ENCODE measurements around the gene GPR162.

Gene GPR162

GRCh38 chr12:6851153-6851920 lies 29.7 kb downstream of the GPR162 start, which contains the start of gene CDCA3:
TSS of gene CDCA3 (minus strand) at chr12:6851286. CDS start at chr12:6850952, 334 bp downstream.
- peak within 1 kb of the TSS; percentile 97 for H3K4me2 ChIP-seq (ENCODE audit: low read depth, low read length)
- no peaks in the 10 kb centered on the region for H3K36me3 ChIP-seq (replicated peaks; ENCODE audit: insufficient read depth, low read length)
- H3K27me3 ChIP-seq (replicated peaks; ENCODE audit: insufficient read depth, low read length), result no peaks in the 10 kb centered on the region
- no peaks in the 10 kb centered on the region for H4K20me1 ChIP-seq (ENCODE audit: insufficient read depth, low read length)
- H3K9me2 ChIP-seq (replicated peaks; ENCODE audit: insufficient read depth, low read length), result no peaks in the 10 kb centered on the region
- DNase-seq, result peak; percentile 99
- peak within 1 kb of the TSS; percentile 65 for H3K9ac ChIP-seq (ENCODE audit: low read length)
- peak within 1 kb of the TSS; percentile 87 for H3K4me3 ChIP-seq (ENCODE audit: low read length)
- no peaks in the 10 kb centered on the region for H3K9me3 ChIP-seq (replicated peaks; ENCODE audit: insufficient read depth, low read length)
- H2AFZ ChIP-seq (ENCODE audit: low read length), result peak within 1 kb of the TSS; percentile 84
- peaks cover 59% of the 10 kb centered on the region for H3K79me2 ChIP-seq (ENCODE audit: low read length)
- TF ChIP-seq CTCF (IDR thresholded peaks at IDR 0.05; ENCODE audit: low read length) (no peak), EZH2 (optimal IDR thresholded peaks at IDR 0.05; ENCODE audit: low read depth, low read length) (no peak), EZH2phosphoT487 (IDR thresholded peaks at IDR 0.05; ENCODE audit: low read length) (no peak)
- peaks cover 10% of the 10 kb centered on the region for H3F3A ChIP-seq (ENCODE audit: insufficient read depth, low read length)
- H3K4me1 ChIP-seq (ENCODE audit: low read length), result peaks cover 28% of the 10 kb centered on the region
- peak within 1 kb of the TSS; percentile 72; the same call in 1 of the 2 replicates for H3K27ac ChIP-seq (ENCODE audit: low read length)

DNA sequence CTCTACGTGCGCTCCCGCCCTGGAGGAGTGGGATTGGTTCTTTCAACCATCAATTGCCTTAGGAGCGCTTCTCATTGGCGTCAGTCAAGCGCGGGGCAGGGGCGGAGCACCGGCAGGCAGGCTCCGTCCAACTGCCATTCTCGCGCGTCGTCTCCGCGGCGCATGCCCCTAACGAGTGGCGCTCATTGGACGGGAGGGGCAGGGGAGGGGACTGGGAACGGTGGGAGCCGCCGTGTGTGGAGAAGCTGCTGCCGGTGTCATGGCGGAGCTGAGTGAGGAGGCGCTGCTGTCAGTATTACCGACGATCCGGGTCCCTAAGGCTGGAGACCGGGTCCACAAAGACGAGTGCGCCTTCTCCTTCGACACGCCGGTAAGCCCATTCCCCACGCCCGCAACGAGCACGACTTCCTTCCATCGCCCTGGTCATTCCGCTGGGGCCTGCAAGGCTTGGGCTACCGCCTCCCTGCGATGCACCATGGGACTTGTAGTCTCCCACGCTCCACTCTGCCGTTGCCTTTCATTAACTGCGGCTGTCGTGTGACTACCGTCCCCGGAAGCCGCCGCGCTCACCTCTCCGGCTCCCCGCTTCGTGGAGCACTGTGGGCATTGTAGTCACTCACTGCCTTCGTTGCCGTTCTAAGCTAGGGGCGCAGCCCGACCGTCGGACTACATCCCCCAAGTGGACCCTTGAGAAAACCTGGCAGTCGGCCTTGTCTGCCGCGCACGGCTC lies 30.5 kb downstream of the GPR162 start, which contains the start of gene USP5:
USP5 (plus strand) TSS at position 230 of the 730 bp plus-strand sequence; CDS start at position 260, 30 bp downstream.
- H3K27me3 ChIP-seq (replicated peaks; ENCODE audit: insufficient read depth, low read length), result no peaks in the 10 kb centered on the region
- H3K36me3 ChIP-seq (replicated peaks; ENCODE audit: insufficient read depth, low read length), result no peaks in the 10 kb centered on the region
- peak within 1 kb of the TSS; percentile 84 for H2AFZ ChIP-seq (ENCODE audit: low read length)
- H4K20me1 ChIP-seq (ENCODE audit: insufficient read depth, low read length), result no peaks in the 10 kb centered on the region
- peaks cover 28% of the 10 kb centered on the region for H3K4me1 ChIP-seq (ENCODE audit: low read length)
- H3F3A ChIP-seq (ENCODE audit: insufficient read depth, low read length), result peaks cover 10% of the 10 kb centered on the region
- H3K9ac ChIP-seq (ENCODE audit: low read length), result peak within 1 kb of the TSS; percentile 65
- peak within 1 kb of the TSS; percentile 72; the same call in 1 of the 2 replicates for H3K27ac ChIP-seq (ENCODE audit: low read length)
- H3K4me3 ChIP-seq (ENCODE audit: low read length), result peak within 1 kb of the TSS; percentile 87
- peaks cover 60% of the 10 kb centered on the region for H3K79me2 ChIP-seq (ENCODE audit: low read length)
- peak; percentile 99 for DNase-seq
- peak within 1 kb of the TSS; percentile 97 for H3K4me2 ChIP-seq (ENCODE audit: low read depth, low read length)
- H3K9me2 ChIP-seq (replicated peaks; ENCODE audit: insufficient read depth, low read length), result no peaks in the 10 kb centered on the region
- TF ChIP-seq CTCF (IDR thresholded peaks at IDR 0.05; ENCODE audit: low read length), result no peak
- no peak for TF ChIP-seq EZH2phosphoT487 (IDR thresholded peaks at IDR 0.05; ENCODE audit: low read length)
- TF ChIP-seq EZH2 (optimal IDR thresholded peaks at IDR 0.05; ENCODE audit: low read depth, low read length), result no peak
- H3K9me3 ChIP-seq (replicated peaks; ENCODE audit: insufficient read depth, low read length), result no peaks in the 10 kb centered on the region

- Histone ChIP-seq H3K4me3 (ENCODE audit: low read length) (peak overlapping the region; percentile 87), H3K4me1 (ENCODE audit: low read length) (peaks cover 28% of the 10 kb centered on the region), H3K4me2 (ENCODE audit: low read depth, low read length) (peak overlapping the region; percentile 89), H3K27ac (ENCODE audit: low read length) (peak overlapping the region; percentile 42; the same call in 1 of the 2 replicates), H3K36me3 (replicated peaks; ENCODE audit: insufficient read depth, low read length) (peaks cover 6% of the 10 kb centered on the region), H2AFZ (ENCODE audit: low read length) (no peak overlapping the region), H4K20me1 (ENCODE audit: insufficient read depth, low read length) (no peaks in the 10 kb centered on the region), H3F3A (ENCODE audit: insufficient read depth, low read length) (peaks cover 10% of the 10 kb centered on the region), H3K9me3 (replicated peaks; ENCODE audit: insufficient read depth, low read length) (no peaks in the 10 kb centered on the region), H3K79me2 (ENCODE audit: low read length) (peaks cover 60% of the 10 kb centered on the region), H3K9me2 (replicated peaks; ENCODE audit: insufficient read depth, low read length) (no peaks in the 10 kb centered on the region), H3K9ac (ENCODE audit: low read length) (peak overlapping the region; percentile 52), H3K27me3 (replicated peaks; ENCODE audit: insufficient read depth, low read length) (no peaks in the 10 kb centered on the region)
- DNase-seq, result peak; percentile 63
- TF ChIP-seq CTCF (IDR thresholded peaks at IDR 0.05; ENCODE audit: low read length) (no peak), EZH2 (optimal IDR thresholded peaks at IDR 0.05; ENCODE audit: low read depth, low read length) (no peak), EZH2phosphoT487 (IDR thresholded peaks at IDR 0.05; ENCODE audit: low read length) (no peak)
Observed at GRCh38 chr12:6852651-6853354, 31.2 kb downstream of the GPR162 start.

All from MM.1S (cell line).